Prostate gland (tissue), 2 donors: ENCODE measurements around the gene COPB1. TPM values are rescaled to one million over a fixed set of nuclear protein-coding genes. Genes with fewer than 3 reads are reported as not detected.

Source experiments
- DNase-seq: peaks from one replicate; pipeline ENCODE4 v3.0.0-alpha.2; 2019; ENCODE audit warnings: low spot score
- H3K27ac ChIP-seq, 2 donors: fragments of 200-600 bp; sonication (generic); 2 replicates each; pipeline ENCODE4 v1.5.1; 2017 to 2019
- H3K27me3 ChIP-seq: fragments of 200-600 bp; sonication (generic); replicated peaks from 2 replicates; pipeline ENCODE4 v1.5.1; 2019; ENCODE audit not compliant: insufficient read depth
- H3K36me3 ChIP-seq, 2 donors: fragments of 200-600 bp; sonication (generic); 1 replicate in 1 of 2; 2 replicates in 1 of 2; pipeline versions ENCODE4 v1.5.1 to v1.8.1; 2017 to 2019
- H3K4me1 ChIP-seq: fragments of 200-600 bp; sonication (generic); replicated peaks from 2 replicates; pipeline ENCODE4 v1.5.1; 2019
- H3K4me3 ChIP-seq, 2 donors: fragments of 200-600 bp; sonication (generic); 2 replicates each; pipeline ENCODE4 v1.5.1; 2017 to 2019
- H3K9me3 ChIP-seq: fragments of 200-600 bp; sonication (generic); 2 replicates; pipeline ENCODE4 v1.5.1; 2017
- CTCF ChIP-seq, 4 experiments: fragments of 200-600 bp in 2 of 4; fragments of 450-650 bp in 2 of 4; sonication (generic) in 2 of 4; IDR thresholded peaks; 1 replicate in 3 of 4; 2 replicates in 1 of 4; pipeline ENCODE4 v1.5.1; 2016 to 2019; ENCODE audit warnings: antibody characterized with exemption in 4 of 4, mild to moderate bottlenecking in 2 of 4, moderate library complexity in 2 of 4
- POLR2A ChIP-seq: fragments of 450-650 bp; IDR thresholded peaks from one replicate; pipeline ENCODE4 v1.6.1; 2016; ENCODE audit warnings: antibody characterized with exemption, mild to moderate bottlenecking
- POLR2AphosphoS5 ChIP-seq: sonication (generic); formaldehyde crosslinking; IDR thresholded peaks from one replicate; pipeline ENCODE4 v1.6.1; 2017; ENCODE audit warnings: antibody characterized with exemption
- WGBS: methylation state at CpG from one replicate; pipeline ENCODE4 v1.1.5; 2018; 5-methylcytosine and 5-hydroxymethylcytosine counted together
- intact Hi-C: fragments of 100-400 bp; cut with DNase I; formaldehyde crosslinking; loops from one replicate; pipeline ENCODE4 v1.14.2; 2022
- total RNA-seq, 2 donors: library from RNA; depleted of rRNA; stranded (reverse); fragments of >200 nt; gene quantifications; one replicate each; pipeline ENCODE4 v1.1.0, GENCODE V29; 2016

COPB1 gene
- total RNA-seq, 2 donors from 2014 or later = 77.7 to 145 TPM

- Histone ChIP-seq H3K27me3 (no peaks in the 10 kb centered on the region), H3K9me3 (no peaks in the 10 kb centered on the region), H3K27ac (peak overlapping the region; percentile 83 to 85), H3K4me1 (no peaks in the 10 kb centered on the region), H3K4me3 (peak overlapping the region; percentile 67 to 70), H3K36me3 (no peaks in the 10 kb centered on the region)
- intact Hi-C loops = no loop called here
- 0% methylated on average over 10 of the region's 10 CpGs for WGBS
- TF ChIP-seq POLR2A = no peak
- no peak for TF ChIP-seq POLR2AphosphoS5
- no peak for TF ChIP-seq CTCF (IDR thresholded peaks at IDR 0.05)
- DNase-seq = no peak
These were observed 19.9 kb upstream of the COPB1 start for GRCh38 chr11:14519597-14519916.

- TF ChIP-seq CTCF (IDR thresholded peaks at IDR 0.05) (no peak), POLR2AphosphoS5 (no peak), POLR2A (no peak)
- Histone ChIP-seq H3K27ac (no peak overlapping the region), H3K9me3 (no peaks in the 10 kb centered on the region), H3K4me3 (peak overlapping the region; percentile 67 to 70), H3K36me3 (no peaks in the 10 kb centered on the region), H3K27me3 (no peaks in the 10 kb centered on the region), H3K4me1 (no peaks in the 10 kb centered on the region)
- DNase-seq = no peak
- 85% methylated on average over 3 of the region's 3 CpGs for WGBS
- intact Hi-C loops = no loop called here
These were observed 19.2 kb upstream of the COPB1 start for GRCh38 chr11:14518820-14519219.

GRCh38 chr11:14513800-14514199 lies 14.2 kb upstream of the COPB1 start:
- no peak for TF ChIP-seq POLR2AphosphoS5
- TF ChIP-seq POLR2A = no peak
- no peak for TF ChIP-seq CTCF (IDR thresholded peaks at IDR 0.05)
- intact Hi-C loops = no loop called here

GRCh38 chr11:14506532-14506931 lies 6.9 kb upstream of the COPB1 start:
- TF ChIP-seq CTCF (IDR thresholded peaks at IDR 0.05) (no peak), POLR2AphosphoS5 (no peak), POLR2A (no peak)
- no peak overlapping the region for H3K27ac ChIP-seq
- 98% methylated on average over 3 of the region's 3 CpGs for WGBS
- intact Hi-C loops = no loop called here
- no peaks in the 10 kb centered on the region for H3K36me3 ChIP-seq
- H3K27me3 ChIP-seq = no peaks in the 10 kb centered on the region
- H3K9me3 ChIP-seq = no peaks in the 10 kb centered on the region
- no peaks in the 10 kb centered on the region for H3K4me1 ChIP-seq
- DNase-seq = no peak
- no peak overlapping the region for H3K4me3 ChIP-seq

More at GRCh38 chr11:14513800-14514199, 14.2 kb upstream of the COPB1 start:
- DNase-seq = no peak
- WGBS = 95% methylated on average over 4 of the region's 4 CpGs
- Histone ChIP-seq H3K36me3 (peaks cover 0 to 6% of the 10 kb centered on the region in 2 donors), H3K4me1 (no peaks in the 10 kb centered on the region), H3K9me3 (no peaks in the 10 kb centered on the region), H3K27ac (no peak overlapping the region), H3K27me3 (no peaks in the 10 kb centered on the region), H3K4me3 (no peak overlapping the region)

GRCh38 chr11:14503023-14503422 lies 3.4 kb upstream of the COPB1 start:
- no peaks in the 10 kb centered on the region for H3K9me3 ChIP-seq
- H3K4me1 ChIP-seq = no peaks in the 10 kb centered on the region
- intact Hi-C loops = no loop called here
- H3K4me3 ChIP-seq = no peak overlapping the region
- WGBS = 88% methylated on average over 1 of the region's 1 CpG
- DNase-seq = no peak
- no peaks in the 10 kb centered on the region for H3K36me3 ChIP-seq
- no peaks in the 10 kb centered on the region for H3K27me3 ChIP-seq
- TF ChIP-seq POLR2A = no peak
- TF ChIP-seq CTCF (IDR thresholded peaks at IDR 0.05) = no peak
- TF ChIP-seq POLR2AphosphoS5 = no peak
- H3K27ac ChIP-seq = no peak overlapping the region
